Peyer's patch (tissue), 4 donors: ENCODE data around the gene PSMA2. TPM values are rescaled to one million over a fixed set of nuclear protein-coding genes. Genes with fewer than 3 reads are reported as not detected.

Experiments
- DNase-seq, 3 donors: peaks; one replicate each; pipeline ENCODE4 v3.0.0-alpha.2; 2017 to 2019
- H3K27ac ChIP-seq, 4 donors: fragments of 200-600 bp; sonication (generic); one replicate each; pipeline ENCODE4 v1.5.1; 2016 to 2019
- H3K27me3 ChIP-seq, 2 donors: fragments of 200-600 bp; sonication (generic); one replicate each; pipeline ENCODE4 v1.5.1; 2019
- H3K36me3 ChIP-seq, 3 donors: fragments of 200-600 bp; sonication (generic); one replicate each; pipeline ENCODE4 v1.5.1; 2016 to 2019
- H3K4me1 ChIP-seq, 4 donors: fragments of 200-600 bp; sonication (generic); one replicate each; pipeline ENCODE4 v1.5.1; 2016 to 2019
- H3K4me3 ChIP-seq, 4 donors: fragments of 200-600 bp; sonication (generic); 1 replicate in 3 of 4; 2 replicates in 1 of 4; pipeline ENCODE4 v1.5.1; 2016 to 2019; ENCODE audit warnings: mild to moderate bottlenecking in 1 of 4
- H3K9me3 ChIP-seq, 4 donors: fragments of 200-600 bp; sonication (generic); one replicate each; pipeline ENCODE4 v1.5.1; 2016 to 2019; ENCODE audit warnings: mild to moderate bottlenecking in 1 of 4
- POLR2A ChIP-seq, 2 donors: fragments of 450-650 bp; IDR thresholded peaks; one replicate each; pipeline ENCODE4 v1.5.1; 2017; ENCODE audit warnings: antibody characterized with exemption in 2 of 2, mild to moderate bottlenecking in 2 of 2, moderate library complexity in 2 of 2
- total RNA-seq, 4 donors: library from RNA; depleted of rRNA; stranded (reverse); fragments of >200 nt; gene quantifications; one replicate each; pipeline ENCODE4 v1.1.0, GENCODE V29; 2016
- TF ChIP-seq, protein P1 (sequence below), 6 experiments: fragments of 450-650 bp in 4 of 6; fragments of 200-600 bp in 2 of 6; sonication (generic) in 1 of 6; IDR thresholded peaks; one replicate each; pipeline ENCODE4 v1.5.1; 2017 to 2019; ENCODE audit warnings: antibody characterized with exemption in 6 of 6, mild to moderate bottlenecking in 3 of 6, moderate library complexity in 1 of 6

Gene PSMA2
- total RNA-seq, 4 donors from 2014 or later: 28.1 to 66.8 (median 55.8) TPM

DNA sequence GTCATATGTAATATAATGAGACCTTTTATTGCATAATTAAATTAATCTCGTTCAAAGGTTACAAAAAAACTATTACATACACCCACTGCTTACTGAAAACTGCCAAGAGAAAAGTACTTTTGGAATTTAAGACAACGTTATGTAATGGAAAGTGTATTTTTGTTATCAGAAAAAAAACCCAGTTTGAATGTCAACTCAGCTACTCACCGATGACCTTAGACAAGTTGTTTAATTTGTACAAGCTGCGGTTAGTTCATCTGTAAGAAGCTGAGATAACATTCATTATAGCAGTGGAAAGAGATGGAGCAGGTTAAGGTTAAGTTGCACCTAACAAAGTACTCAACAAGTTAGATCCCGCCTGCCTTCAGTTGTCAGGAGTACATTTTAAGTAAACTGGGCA lies 1.1 kb downstream of the PSMA2 start:
- no peaks in the 10 kb centered on the region for H3K9me3 ChIP-seq
- H3K4me3 ChIP-seq: peak overlapping the region; percentile 73 to 96 (median 84)
- H3K4me1 ChIP-seq: peaks cover 0 to 49% (median 3%) of the 10 kb centered on the region in 4 donors
- H3K27ac ChIP-seq: peak overlapping the region in 3 of 4 donors; percentile 36 to 78 (median 77)
- H3K36me3 ChIP-seq: peaks cover 0 to 29% (median 0%) of the 10 kb centered on the region in 3 donors
- no peaks in the 10 kb centered on the region for H3K27me3 ChIP-seq
- no peak for DNase-seq
- TF ChIP-seq, protein P1, sequence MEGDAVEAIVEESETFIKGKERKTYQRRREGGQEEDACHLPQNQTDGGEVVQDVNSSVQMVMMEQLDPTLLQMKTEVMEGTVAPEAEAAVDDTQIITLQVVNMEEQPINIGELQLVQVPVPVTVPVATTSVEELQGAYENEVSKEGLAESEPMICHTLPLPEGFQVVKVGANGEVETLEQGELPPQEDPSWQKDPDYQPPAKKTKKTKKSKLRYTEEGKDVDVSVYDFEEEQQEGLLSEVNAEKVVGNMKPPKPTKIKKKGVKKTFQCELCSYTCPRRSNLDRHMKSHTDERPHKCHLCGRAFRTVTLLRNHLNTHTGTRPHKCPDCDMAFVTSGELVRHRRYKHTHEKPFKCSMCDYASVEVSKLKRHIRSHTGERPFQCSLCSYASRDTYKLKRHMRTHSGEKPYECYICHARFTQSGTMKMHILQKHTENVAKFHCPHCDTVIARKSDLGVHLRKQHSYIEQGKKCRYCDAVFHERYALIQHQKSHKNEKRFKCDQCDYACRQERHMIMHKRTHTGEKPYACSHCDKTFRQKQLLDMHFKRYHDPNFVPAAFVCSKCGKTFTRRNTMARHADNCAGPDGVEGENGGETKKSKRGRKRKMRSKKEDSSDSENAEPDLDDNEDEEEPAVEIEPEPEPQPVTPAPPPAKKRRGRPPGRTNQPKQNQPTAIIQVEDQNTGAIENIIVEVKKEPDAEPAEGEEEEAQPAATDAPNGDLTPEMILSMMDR (IDR thresholded peaks at IDR 0.05): no peak
- TF ChIP-seq POLR2A (IDR thresholded peaks at IDR 0.05): no peak

DNA sequence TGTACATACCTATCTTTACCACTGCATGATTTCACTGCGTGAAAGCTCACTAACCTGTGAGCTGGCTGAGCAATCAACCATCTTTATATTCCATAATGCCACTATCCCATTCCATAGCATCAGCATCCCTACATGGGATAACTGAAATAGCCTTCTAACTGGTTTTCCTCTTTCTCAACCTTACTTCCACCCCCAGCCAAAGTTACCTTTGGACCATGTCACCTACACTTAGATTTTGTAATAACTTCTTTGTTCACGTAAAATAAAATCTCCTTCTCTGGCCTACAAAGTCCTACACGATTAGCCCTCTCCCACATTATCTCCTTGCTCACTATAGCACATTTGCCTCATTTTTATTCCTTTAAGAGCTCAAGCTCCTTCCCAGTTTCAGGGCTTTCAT lies 2.5 kb downstream of the PSMA2 start:
- Histone ChIP-seq H3K9me3 (no peaks in the 10 kb centered on the region), H3K27ac (no peak overlapping the region), H3K36me3 (peaks cover 0 to 31% (median 0%) of the 10 kb centered on the region in 3 donors), H3K4me3 (no peak overlapping the region), H3K27me3 (no peaks in the 10 kb centered on the region), H3K4me1 (peaks cover 0 to 49% (median 3%) of the 10 kb centered on the region in 4 donors)
- TF ChIP-seq, protein P1 (IDR thresholded peaks at IDR 0.05): no peak
- TF ChIP-seq POLR2A (IDR thresholded peaks at IDR 0.05): no peak
- no peak for DNase-seq

DNA sequence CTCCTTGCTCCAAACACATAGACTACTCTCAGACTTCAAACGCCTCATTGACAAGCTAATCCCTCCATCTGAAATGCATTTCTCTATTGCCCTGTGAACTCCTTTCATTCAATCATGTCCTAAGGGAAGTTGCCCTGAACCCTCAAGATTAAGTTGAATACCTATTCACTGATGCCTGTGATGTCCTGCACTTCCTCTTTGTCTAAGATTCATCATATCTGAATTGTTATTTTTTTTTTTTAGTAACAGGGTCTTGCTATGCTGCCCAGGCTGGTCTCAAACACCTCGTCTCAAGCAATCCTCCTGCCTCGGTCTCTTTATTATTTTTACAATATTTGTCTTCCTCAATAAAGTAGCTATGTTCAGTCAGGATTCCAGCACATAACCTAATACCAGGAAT lies 3.2 kb downstream of the PSMA2 start:
- Histone ChIP-seq H3K4me1 (peaks cover 0 to 42% (median 3%) of the 10 kb centered on the region in 4 donors), H3K4me3 (no peak overlapping the region), H3K36me3 (peaks cover 0 to 38% (median 0%) of the 10 kb centered on the region in 3 donors), H3K9me3 (no peaks in the 10 kb centered on the region), H3K27ac (no peak overlapping the region), H3K27me3 (no peaks in the 10 kb centered on the region)
- no peak for DNase-seq
- no peak for TF ChIP-seq POLR2A (IDR thresholded peaks at IDR 0.05)
- TF ChIP-seq, protein P1 (IDR thresholded peaks at IDR 0.05): no peak

DNA sequence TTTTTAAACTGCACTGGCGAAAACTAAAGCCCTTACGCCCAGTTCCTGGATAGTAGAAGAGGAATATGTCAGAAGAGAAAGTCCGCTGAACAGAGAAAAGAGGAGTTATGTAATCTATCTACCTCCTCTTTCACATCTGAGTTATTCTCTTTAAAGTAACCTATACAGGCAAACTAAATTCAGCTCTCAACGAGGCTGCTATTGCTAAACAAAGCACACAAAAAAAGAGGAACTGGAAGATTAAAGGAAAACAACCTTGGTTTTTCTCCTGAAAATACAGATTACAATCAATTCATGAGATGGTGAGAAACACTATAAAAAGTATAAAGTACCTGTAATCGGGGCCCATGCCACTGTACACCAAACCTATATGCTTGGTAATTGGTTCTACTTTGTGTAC lies 5.8 kb downstream of the PSMA2 start:
- Histone ChIP-seq H3K27me3 (no peaks in the 10 kb centered on the region), H3K4me1 (peaks cover 0 to 33% (median 3%) of the 10 kb centered on the region in 4 donors), H3K4me3 (no peak overlapping the region), H3K9me3 (no peaks in the 10 kb centered on the region), H3K36me3 (peaks cover 0 to 64% (median 0%) of the 10 kb centered on the region in 3 donors), H3K27ac (no peak overlapping the region)
- DNase-seq: no peak
- no peak for TF ChIP-seq POLR2A (IDR thresholded peaks at IDR 0.05)
- TF ChIP-seq, protein P1 (IDR thresholded peaks at IDR 0.05): no peak

DNA sequence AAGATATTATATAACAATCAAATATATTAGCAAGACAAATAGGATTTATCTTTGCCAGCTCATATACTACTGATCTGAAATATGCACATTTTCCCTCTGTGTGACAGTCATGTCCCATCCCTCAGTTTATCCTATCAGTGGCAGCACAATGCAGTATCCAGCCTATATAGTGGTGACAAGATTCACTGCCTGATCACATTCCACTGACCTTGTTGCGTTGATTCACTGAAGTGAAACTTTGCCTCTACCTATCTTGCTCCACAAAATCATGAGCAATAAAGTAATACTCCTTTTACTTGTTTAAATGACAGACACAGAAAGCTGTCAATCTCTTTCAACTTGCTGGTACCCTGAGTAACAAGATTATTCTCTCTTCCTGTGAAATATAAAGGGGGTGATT lies 6.3 kb downstream of the PSMA2 start:
- Histone ChIP-seq H3K4me3 (no peak overlapping the region), H3K4me1 (peaks cover 0 to 29% (median 2%) of the 10 kb centered on the region in 4 donors), H3K36me3 (peaks cover 0 to 70% (median 0%) of the 10 kb centered on the region in 3 donors), H3K27ac (no peak overlapping the region), H3K27me3 (no peaks in the 10 kb centered on the region), H3K9me3 (no peaks in the 10 kb centered on the region)
- TF ChIP-seq, protein P1 (IDR thresholded peaks at IDR 0.05): no peak
- no peak for TF ChIP-seq POLR2A (IDR thresholded peaks at IDR 0.05)
- DNase-seq: no peak
